Fibroblast of villous mesenchyme (primary cell): ENCODE measurements around the gene TNS2. TPM values are rescaled to one million over a fixed set of nuclear protein-coding genes. Genes with fewer than 3 reads are reported as not detected.

Experiments used
- DNase-seq: peaks from one replicate; pipeline ENCODE4 v3.0.0-alpha.2; 2010; ENCODE audit warnings: low read depth
- H3K4me3 ChIP-seq: 2 replicates; pipeline ENCODE4 v1.5.1; 2011; ENCODE audit warnings: low read depth, mild to moderate bottlenecking, low read length
- total RNA-seq: library from RNA; depleted of rRNA; stranded (reverse); fragments of >200 nt; gene quantifications from 2 replicates; pipeline ENCODE4 v1.2.3, GENCODE V29; 2012
- TF ChIP-seq, protein P1 (sequence below): IDR thresholded peaks from 2 replicates; pipeline ENCODE4 v1.5.1; 2012; ENCODE audit warnings: low read depth, mild to moderate bottlenecking, low read length; ENCODE audit not compliant: insufficient read depth

Gene TNS2
- total RNA-seq, 1 donor: 36.7 TPM

DNA sequence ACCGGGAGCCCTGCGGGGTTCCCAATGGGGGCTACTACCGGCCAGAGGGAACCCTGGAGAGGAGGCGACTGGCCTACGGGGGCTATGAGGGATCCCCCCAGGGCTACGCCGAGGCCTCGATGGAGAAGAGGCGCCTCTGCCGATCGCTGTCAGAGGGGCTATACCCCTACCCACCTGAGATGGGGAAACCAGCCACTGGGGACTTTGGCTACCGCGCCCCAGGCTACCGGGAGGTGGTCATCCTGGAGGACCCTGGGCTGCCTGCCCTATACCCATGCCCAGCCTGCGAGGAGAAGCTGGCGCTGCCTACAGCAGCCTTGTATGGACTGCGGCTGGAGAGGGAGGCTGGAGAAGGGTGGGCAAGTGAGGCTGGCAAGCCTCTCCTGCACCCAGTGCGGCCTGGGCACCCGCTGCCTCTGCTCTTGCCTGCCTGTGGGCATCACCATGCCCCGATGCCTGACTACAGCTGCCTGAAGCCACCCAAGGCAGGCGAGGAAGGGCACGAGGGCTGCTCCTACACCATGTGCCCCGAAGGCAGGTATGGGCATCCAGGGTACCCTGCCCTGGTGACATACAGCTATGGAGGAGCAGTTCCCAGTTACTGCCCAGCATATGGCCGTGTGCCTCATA lies 9.7 kb downstream of the TNS2 start:
- H3K4me3 ChIP-seq: no peak overlapping the region
- DNase-seq: no peak
- TF ChIP-seq, protein P1, sequence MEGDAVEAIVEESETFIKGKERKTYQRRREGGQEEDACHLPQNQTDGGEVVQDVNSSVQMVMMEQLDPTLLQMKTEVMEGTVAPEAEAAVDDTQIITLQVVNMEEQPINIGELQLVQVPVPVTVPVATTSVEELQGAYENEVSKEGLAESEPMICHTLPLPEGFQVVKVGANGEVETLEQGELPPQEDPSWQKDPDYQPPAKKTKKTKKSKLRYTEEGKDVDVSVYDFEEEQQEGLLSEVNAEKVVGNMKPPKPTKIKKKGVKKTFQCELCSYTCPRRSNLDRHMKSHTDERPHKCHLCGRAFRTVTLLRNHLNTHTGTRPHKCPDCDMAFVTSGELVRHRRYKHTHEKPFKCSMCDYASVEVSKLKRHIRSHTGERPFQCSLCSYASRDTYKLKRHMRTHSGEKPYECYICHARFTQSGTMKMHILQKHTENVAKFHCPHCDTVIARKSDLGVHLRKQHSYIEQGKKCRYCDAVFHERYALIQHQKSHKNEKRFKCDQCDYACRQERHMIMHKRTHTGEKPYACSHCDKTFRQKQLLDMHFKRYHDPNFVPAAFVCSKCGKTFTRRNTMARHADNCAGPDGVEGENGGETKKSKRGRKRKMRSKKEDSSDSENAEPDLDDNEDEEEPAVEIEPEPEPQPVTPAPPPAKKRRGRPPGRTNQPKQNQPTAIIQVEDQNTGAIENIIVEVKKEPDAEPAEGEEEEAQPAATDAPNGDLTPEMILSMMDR: no peak

DNA sequence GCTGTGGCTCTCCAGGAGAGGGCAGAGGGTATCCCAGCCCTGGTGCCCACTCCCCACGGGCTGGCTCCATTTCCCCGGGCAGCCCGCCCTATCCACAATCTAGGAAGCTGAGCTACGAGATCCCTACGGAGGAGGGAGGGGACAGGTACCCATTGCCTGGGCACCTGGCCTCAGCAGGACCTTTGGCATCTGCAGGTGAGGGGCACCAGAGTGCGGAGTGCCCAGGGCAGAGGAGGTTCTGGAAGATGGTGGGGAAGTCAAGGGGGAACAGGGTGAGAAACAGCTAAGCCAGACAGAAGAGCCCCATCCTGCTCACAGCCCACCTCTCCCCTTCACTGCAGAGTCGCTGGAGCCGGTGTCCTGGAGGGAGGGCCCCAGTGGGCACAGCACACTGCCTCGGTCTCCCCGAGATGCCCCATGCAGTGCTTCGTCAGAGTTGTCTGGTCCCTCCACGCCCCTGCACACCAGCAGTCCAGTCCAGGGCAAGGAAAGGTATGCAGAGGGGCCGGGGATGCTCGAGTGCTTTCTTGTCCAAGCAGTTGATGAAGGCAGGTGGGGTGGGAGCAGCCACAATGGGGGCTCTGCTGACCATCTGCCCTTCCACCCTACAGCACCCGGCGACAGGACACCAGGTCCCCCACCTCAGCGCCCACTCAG lies 10.3 kb downstream of the TNS2 start:
- DNase-seq: no peak
- TF ChIP-seq, protein P1: no peak
- no peak overlapping the region for H3K4me3 ChIP-seq

DNA sequence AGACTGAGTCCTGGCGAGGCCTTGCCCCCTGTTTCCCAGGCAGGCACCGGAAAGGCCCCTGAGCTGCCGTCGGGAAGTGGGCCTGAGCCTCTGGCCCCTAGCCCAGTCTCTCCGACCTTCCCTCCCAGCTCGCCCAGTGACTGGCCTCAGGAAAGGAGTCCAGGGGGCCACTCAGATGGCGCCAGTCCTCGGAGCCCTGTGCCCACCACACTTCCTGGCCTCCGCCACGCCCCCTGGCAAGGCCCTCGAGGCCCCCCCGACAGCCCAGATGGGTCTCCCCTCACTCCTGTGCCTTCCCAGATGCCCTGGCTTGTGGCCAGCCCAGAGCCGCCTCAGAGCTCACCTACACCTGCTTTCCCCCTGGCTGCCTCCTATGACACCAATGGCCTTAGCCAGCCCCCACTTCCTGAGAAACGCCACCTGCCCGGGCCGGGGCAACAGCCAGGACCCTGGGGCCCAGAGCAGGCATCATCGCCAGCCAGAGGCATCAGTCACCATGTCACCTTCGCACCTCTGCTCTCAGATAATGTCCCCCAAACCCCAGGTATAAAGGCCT lies 10.9 kb downstream of the TNS2 start:
- no peak overlapping the region for H3K4me3 ChIP-seq
- TF ChIP-seq, protein P1: no peak
- DNase-seq: no peak

DNA sequence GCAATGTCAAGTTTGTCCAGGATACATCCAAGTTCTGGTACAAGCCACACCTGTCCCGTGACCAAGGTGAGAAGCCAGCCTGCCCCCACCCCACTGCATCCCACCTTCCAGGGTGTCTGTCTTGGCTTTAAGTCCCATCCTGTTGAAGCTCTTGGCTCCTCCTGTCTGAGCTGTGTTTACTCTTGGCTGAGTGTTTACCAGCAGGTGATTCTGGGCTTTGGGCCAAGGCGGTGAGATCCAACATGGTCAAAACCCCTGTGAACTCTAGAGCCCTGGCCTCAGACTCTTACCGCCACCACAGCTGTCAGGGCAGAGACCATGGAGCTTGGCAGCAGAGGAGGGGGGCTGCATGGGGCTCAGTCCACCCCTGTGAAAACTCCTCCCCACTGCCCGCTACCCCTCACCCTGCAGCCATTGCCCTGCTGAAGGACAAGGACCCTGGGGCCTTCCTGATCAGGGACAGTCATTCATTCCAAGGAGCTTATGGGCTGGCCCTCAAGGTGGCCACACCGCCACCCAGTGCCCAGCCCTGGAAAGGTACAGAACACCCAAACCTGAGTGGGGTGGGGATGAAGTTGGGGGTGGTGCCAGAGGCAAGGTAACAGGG lies 11.6 kb downstream of the TNS2 start:
- no peak overlapping the region for H3K4me3 ChIP-seq
- TF ChIP-seq, protein P1: no peak
- no peak for DNase-seq

DNA sequence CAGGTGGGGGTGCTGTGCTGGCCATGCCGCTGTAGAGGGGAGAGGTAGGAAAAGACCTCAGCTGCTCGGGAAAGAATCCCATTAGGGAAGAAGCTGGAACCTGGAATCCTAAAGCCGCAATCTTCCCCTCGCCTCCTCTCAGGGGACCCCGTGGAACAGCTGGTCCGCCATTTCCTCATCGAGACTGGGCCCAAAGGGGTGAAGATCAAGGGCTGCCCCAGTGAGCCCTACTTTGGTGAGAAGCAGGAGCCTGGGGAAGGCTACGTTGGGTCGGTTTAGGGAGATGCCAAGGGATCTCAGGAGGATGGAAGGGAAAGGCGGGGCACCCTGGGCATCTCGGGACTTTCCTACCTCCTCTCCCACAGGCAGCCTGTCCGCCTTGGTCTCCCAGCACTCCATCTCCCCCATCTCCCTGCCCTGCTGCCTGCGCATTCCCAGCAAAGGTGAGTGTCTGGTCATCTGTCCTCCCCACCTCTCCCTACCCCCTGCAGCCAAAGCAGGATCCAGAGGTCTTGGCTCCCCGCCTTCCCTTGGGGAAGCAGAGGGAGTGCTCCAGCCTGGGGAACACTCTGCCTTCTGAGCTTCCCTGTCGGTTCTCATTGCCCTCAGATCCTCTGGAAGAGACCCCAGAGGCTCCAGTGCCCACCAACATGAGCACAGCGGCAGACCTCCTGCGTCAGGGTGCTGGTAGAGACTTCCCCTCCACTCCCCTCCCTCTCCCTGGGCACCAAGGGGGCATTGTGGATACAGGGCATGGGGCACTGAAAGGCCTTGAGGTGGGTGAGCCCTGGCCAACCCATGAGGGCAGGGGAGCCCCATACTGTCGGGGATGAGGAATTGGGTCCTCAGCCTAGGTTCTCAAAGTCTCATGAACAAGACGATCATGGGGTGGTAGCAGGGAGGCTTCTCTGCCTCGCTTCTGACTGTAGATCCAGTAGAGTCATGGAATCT lies 12.4 kb downstream of the TNS2 start:
- H3K4me3 ChIP-seq: no peak overlapping the region
- TF ChIP-seq, protein P1: no peak
- DNase-seq: no peak

DNA sequence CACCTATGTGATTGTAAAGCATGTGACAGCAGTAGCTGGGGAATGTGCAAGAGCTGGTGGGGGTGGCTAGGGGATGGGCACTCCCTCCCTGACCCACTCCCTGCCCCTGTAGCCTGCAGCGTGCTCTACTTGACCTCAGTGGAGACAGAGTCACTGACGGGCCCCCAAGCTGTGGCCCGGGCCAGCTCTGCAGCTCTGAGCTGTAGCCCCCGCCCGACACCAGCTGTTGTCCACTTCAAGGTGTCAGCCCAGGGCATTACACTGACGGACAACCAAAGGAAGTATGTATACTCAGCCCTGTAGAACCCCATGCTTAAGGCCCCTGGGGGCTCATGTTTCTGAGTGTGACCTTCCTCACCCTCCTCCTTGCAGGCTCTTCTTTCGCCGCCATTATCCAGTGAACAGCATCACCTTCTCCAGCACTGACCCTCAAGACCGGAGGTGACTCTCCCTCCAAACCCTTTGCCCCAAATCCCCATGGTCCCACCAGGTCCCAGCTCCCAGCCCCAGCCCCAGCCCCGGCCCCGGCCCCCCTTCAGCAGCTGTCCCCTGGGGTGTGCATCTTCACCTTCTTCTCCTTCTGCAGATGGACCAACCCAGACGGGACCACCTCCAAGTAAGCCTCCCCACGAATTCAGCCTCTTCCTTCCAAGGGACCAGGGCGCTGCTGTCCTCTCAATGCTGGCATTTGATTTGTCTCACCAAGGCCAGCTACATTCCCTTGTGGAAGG lies 13.3 kb downstream of the TNS2 start:
- no peak overlapping the region for H3K4me3 ChIP-seq
- no peak for DNase-seq
- TF ChIP-seq, protein P1: no peak
